HK-2 (cell line): ENCODE measurements around the gene SMIM38.
A peak's percentile ranks its signal among the peaks of the same experiment; 100 is the strongest.
"Not testable (repeated sequence)": the region's sequence is repeated elsewhere in the genome, so short reads cannot be mapped to it uniquely, and the experiment has no call there.

Experiments
- DNase-seq: peaks from one replicate; pipeline ENCODE4 v3.0.0-alpha.2; 2018; ENCODE audit not compliant: unreplicated experiment

Gene SMIM38

GRCh38 chr11:69122326-69122629, 33.5 kb upstream of the SMIM38 start:
- DNase-seq: no peak

GRCh38 chr11:69122630-69123431, 32.9 kb upstream of the SMIM38 start:
- DNase-seq: peak; percentile 80

GRCh38 chr11:69123593-69124545, 31.9 kb upstream of the SMIM38 start:
- no peak for DNase-seq

GRCh38 chr11:69125861-69126260, 29.9 kb upstream of the SMIM38 start:
- no peak for DNase-seq

- DNase-seq: no peak
Measured at GRCh38 chr11:69126286-69126685, 29.4 kb upstream of the SMIM38 start.

GRCh38 chr11:69127081-69127850, 28.5 kb upstream of the SMIM38 start:
- no peak for DNase-seq

GRCh38 chr11:69127884-69128283, 27.9 kb upstream of the SMIM38 start:
- DNase-seq: no peak

- no peak for DNase-seq
Measured at GRCh38 chr11:69129053-69129452, 26.7 kb upstream of the SMIM38 start.

GRCh38 chr11:69129647-69130046, 26.1 kb upstream of the SMIM38 start:
- DNase-seq: no peak

- no peak for DNase-seq
Measured at GRCh38 chr11:69130654-69131053, 25.1 kb upstream of the SMIM38 start.

GRCh38 chr11:69131121-69131566, 24.6 kb upstream of the SMIM38 start:
- DNase-seq: no peak

- DNase-seq: peak; percentile 67
Measured at GRCh38 chr11:69131644-69132300, 24.0 kb upstream of the SMIM38 start.

- no peak for DNase-seq
Measured at GRCh38 chr11:69132301-69132670, 23.4 kb upstream of the SMIM38 start.

- no peak for DNase-seq
Measured at GRCh38 chr11:69133251-69133650, 22.5 kb upstream of the SMIM38 start.

- DNase-seq: not testable (repeated sequence)
Measured at GRCh38 chr11:69134182-69134581, 21.6 kb upstream of the SMIM38 start.

- DNase-seq: no peak
Measured at GRCh38 chr11:69134957-69135356, 20.8 kb upstream of the SMIM38 start.

GRCh38 chr11:69135420-69136363, 20.0 kb upstream of the SMIM38 start:
- DNase-seq: no peak

GRCh38 chr11:69136471-69136870, 19.3 kb upstream of the SMIM38 start:
- DNase-seq: no peak

- DNase-seq: no peak
Measured at GRCh38 chr11:69137151-69137844, 18.4 kb upstream of the SMIM38 start.

GRCh38 chr11:69138265-69138664, 17.5 kb upstream of the SMIM38 start:
- DNase-seq: no peak
